Uterus (tissue), 2 donors: ENCODE results near the gene URB1.

Experiments
- CTCF ChIP-seq, 4 experiments: fragments of 200-600 bp in 2 of 4; fragments of 450-650 bp in 2 of 4; sonication (generic) in 2 of 4; IDR thresholded peaks; one replicate each; pipeline ENCODE4 v1.5.1; 2016 to 2019; ENCODE audit warnings: antibody characterized with exemption in 4 of 4, mild to moderate bottlenecking in 2 of 4, moderate library complexity in 1 of 4
- POLR2A ChIP-seq, 2 donors: fragments of 450-650 bp; IDR thresholded peaks; one replicate each; pipeline ENCODE4 v1.6.1; 2016; ENCODE audit warnings: antibody characterized with exemption in 2 of 2, mild to moderate bottlenecking in 1 of 2, moderate library complexity in 1 of 2

GRCh38 chr21:32282992-32283391, 109.8 kb downstream of the URB1 start:
- TF ChIP-seq POLR2A (IDR thresholded peaks at IDR 0.05) = no peak
- TF ChIP-seq CTCF (IDR thresholded peaks at IDR 0.05) = no peak
